PC-3 (cell line): ENCODE measurements around the gene PTPRD.

Experiments
- CTCF ChIP-seq: fragments of 300-600 bp; sonication (generic); conservative IDR thresholded peaks from 2 replicates; pipeline ENCODE4 v1.5.1; 2017; ENCODE audit warnings: antibody characterized with exemption, low read depth, mild to moderate bottlenecking, low read length
- EZH2 ChIP-seq: fragments of 300-600 bp; sonication (generic); IDR thresholded peaks from one replicate; pipeline ENCODE4 v1.6.1; 2017; ENCODE audit warnings: antibody characterized with exemption, mild to moderate bottlenecking, low read length; ENCODE audit not compliant: unreplicated experiment
- EZH2phosphoT487 ChIP-seq: fragments of 300-600 bp; sonication (generic); IDR thresholded peaks from 2 replicates; pipeline ENCODE4 v1.6.1; 2018; ENCODE audit warnings: mild to moderate bottlenecking, antibody characterized with exemption, low read length, borderline replicate concordance

GRCh38 chr9:8668231-8668630 is 1944.6 kb downstream of the PTPRD start:
- TF ChIP-seq CTCF (no peak), EZH2phosphoT487 (no peak), EZH2 (no peak)
